Measurements from ENCODE around the gene CAPN11. TPM values are rescaled to one million over a fixed set of nuclear protein-coding genes. Genes with fewer than 3 reads are reported as not detected.

The CAPN11 gene
- total and polyA plus RNA-seq, 10 of the 15 experiments (the other 5 are each of a cell fraction or from before 2014, with no cell fraction given), result 0.05 to 0.44 (median 0.31) TPM

DNA sequence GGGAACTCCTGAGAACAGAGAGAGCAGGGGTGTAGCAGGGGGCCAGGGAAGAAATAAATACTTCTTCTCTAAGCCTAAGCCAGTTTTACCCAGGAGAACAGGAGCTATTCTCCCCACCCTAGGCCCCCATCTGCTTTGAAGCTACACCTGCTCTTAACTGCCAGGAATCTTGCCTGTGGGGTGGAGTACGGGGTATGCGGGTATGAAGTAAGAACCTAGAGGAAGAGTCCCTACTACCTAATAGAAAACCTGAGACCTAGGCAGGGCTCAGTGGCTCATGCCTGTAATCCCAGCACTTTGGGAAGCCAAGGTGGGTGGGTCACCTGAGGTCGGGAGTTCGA lies 66.3 kb downstream of the CAPN11 start:
- peak overlapping the region; percentile 83; the same call in 1 of the 2 replicates for H3K4me3 ChIP-seq
- FAIRE-seq (no peak), DNase-seq (ENCODE audit: low read depth, low spot score) (no peak), ATAC-seq (no peak)
- POLR2A ChIA-PET, result interaction anchor here (0.8 to 7.0 kb wide), 7 partner anchors 11 to 39 kb away, joined by 3 to 63 read pairs (median 4); partner anchors contain the start of gene HSP90AB1
- RAD21 ChIA-PET (ENCODE audit: unreplicated experiment), result interaction anchor here (0.6 to 4.5 kb wide), 10 partner anchors 8 to 128 kb away, joined by 3 to 23 read pairs (median 3); no protein-coding TSS in a partner anchor
- H3K27ac ChIP-seq (ENCODE audit: control insufficient read depth, insufficient read depth), result no peak overlapping the region
- SMC1A ChIA-PET (ENCODE audit: uncharacterized antibody, unreplicated experiment), result interaction anchor here (0.6 to 2.2 kb wide), 14 partner anchors 10 to 113 kb away, joined by 3 to 18 read pairs (median 6); no protein-coding TSS in a partner anchor
- BruUV-seq (replicated peaks), result no TSS peak
- peaks cover 31% of the 10 kb centered on the region for H3K79me2 ChIP-seq (ENCODE audit: control insufficient read depth, insufficient read depth, low read length)
- 94% methylated on average over 4 of the region's 4 CpGs for WGBS (ENCODE audit: insufficient coverage, insufficient replicate concordance, low lambda C conversion rate, missing lambda C conversion rate)
- peaks cover 22% of the 10 kb centered on the region for H3K4me1 ChIP-seq (ENCODE audit: control insufficient read depth, insufficient read depth, low read length)
- H3K9ac ChIP-seq (ENCODE audit: control insufficient read depth, insufficient read depth, low read length), result peak overlapping the region; percentile 71; the same call in 1 of the 2 replicates
- no peak overlapping the region for H2AFZ ChIP-seq (ENCODE audit: control insufficient read depth, low read depth, low read length)
- no peaks in the 10 kb centered on the region for H4K20me1 ChIP-seq (ENCODE audit: control insufficient read depth, insufficient read depth)
- CTCF ChIA-PET, result interaction anchor here (0.8 to 6.0 kb wide), 16 partner anchors 11 to 128 kb away, joined by 3 to 95 read pairs (median 6); partner anchors contain the start of gene HSP90AB1
- intact Hi-C loops (cut with micrococcal nuclease; ENCODE audit: unreplicated experiment) (no loop called here), in situ Hi-C loops (cut with MboI) (no loop called here)
- no peaks in the 10 kb centered on the region for H3K27me3 ChIP-seq (replicated peaks in 1 of 2; ENCODE audit: control insufficient read depth in 2 of 2, insufficient read depth in 2 of 2, low read length in 1 of 2)
- peak overlapping the region; percentile 95 for H3K4me2 ChIP-seq (ENCODE audit: control insufficient read depth, insufficient read depth)
- TF ChIP-seq SRF (IDR thresholded peaks at IDR 0.05; ENCODE audit: low read depth in 2 of 2, low read length in 2 of 2) (no peak), CHD4 (IDR thresholded peaks at IDR 0.05) (no peak), SMARCA5 (IDR thresholded peaks at IDR 0.05) (no peak)
- H3K9me3 ChIP-seq (replicated peaks; ENCODE audit: control insufficient read depth, insufficient read depth, low read length), result no peaks in the 10 kb centered on the region
- peaks cover 0 to 6% of the 10 kb centered on the region in 2 experiments; a peak in 2 of 4 replicates for H3K36me3 ChIP-seq (ENCODE audit: control insufficient read depth in 2 of 2, insufficient read depth in 2 of 2, low read length in 1 of 2)

DNA sequence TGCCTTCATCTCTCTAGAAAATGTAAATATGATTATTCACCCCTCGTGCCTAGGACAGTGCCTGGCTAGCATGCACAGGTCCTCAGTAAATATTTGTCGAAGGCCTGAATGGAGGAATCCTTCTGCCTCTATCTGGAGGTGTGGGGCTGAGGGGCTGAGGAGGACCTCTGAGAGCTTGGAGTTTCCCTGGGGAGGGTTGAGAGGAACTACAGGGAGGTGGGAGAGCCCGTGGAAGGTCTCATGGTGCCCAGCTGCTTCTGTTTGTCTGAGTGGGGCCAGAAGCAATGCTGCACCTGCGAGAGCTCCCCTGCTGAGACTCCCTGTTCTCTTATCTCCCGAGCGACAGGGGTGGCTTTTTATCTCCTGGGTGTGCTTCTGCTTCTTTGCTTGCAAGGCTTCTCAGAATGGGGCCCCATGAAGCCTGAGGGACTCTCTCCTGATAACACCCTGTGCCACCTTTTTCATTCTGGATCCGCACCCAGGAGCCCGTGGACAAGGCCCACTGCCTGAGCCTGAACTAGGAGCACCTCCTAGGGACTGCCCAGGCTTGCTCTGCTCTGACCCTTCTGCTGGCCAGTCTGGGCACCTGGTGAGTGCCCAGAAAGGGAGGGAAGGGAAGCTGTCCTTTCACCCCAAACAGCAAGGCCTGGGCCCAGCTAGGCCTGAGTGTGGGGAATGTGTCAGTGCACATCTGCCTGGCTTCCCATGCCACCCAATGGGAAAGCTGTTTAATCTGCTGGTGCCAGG lies 67.1 kb downstream of the CAPN11 start:
- peak overlapping the region; percentile 17; the same call in 1 of the 2 replicates for H3K9ac ChIP-seq (ENCODE audit: control insufficient read depth, insufficient read depth, low read length)
- H3K4me2 ChIP-seq (ENCODE audit: control insufficient read depth, insufficient read depth), result peak overlapping the region; percentile 56; the same call in 1 of the 2 replicates
- SMC1A ChIA-PET (ENCODE audit: uncharacterized antibody, unreplicated experiment), result interaction anchor here (0.6 to 2.3 kb wide), 5 partner anchors 9 to 53 kb away, joined by 3 to 18 read pairs (median 6); no protein-coding TSS in a partner anchor
- TF ChIP-seq CBX3 (IDR thresholded peaks at IDR 0.05; ENCODE audit: borderline replicate concordance, low read depth) (no peak), FOXM1 (IDR thresholded peaks at IDR 0.05; ENCODE audit: low read depth, low read length) (no peak), MXI1 (IDR thresholded peaks at IDR 0.05; ENCODE audit: low read depth, low read length) (no peak)
- TF ChIP-seq, protein P1, sequence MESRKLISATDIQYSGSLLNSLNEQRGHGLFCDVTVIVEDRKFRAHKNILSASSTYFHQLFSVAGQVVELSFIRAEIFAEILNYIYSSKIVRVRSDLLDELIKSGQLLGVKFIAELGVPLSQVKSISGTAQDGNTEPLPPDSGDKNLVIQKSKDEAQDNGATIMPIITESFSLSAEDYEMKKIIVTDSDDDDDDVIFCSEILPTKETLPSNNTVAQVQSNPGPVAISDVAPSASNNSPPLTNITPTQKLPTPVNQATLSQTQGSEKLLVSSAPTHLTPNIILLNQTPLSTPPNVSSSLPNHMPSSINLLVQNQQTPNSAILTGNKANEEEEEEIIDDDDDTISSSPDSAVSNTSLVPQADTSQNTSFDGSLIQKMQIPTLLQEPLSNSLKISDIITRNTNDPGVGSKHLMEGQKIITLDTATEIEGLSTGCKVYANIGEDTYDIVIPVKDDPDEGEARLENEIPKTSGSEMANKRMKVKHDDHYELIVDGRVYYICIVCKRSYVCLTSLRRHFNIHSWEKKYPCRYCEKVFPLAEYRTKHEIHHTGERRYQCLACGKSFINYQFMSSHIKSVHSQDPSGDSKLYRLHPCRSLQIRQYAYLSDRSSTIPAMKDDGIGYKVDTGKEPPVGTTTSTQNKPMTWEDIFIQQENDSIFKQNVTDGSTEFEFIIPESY (IDR thresholded peaks at IDR 0.05), result no peak
- TF ChIP-seq, protein P2, sequence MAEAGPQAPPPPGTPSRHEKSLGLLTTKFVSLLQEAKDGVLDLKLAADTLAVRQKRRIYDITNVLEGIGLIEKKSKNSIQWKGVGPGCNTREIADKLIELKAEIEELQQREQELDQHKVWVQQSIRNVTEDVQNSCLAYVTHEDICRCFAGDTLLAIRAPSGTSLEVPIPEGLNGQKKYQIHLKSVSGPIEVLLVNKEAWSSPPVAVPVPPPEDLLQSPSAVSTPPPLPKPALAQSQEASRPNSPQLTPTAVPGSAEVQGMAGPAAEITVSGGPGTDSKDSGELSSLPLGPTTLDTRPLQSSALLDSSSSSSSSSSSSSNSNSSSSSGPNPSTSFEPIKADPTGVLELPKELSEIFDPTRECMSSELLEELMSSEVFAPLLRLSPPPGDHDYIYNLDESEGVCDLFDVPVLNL (IDR thresholded peaks at IDR 0.05; ENCODE audit: low read depth, low read length), result no peak

More for the DNA sequence above, 67.1 kb downstream of the CAPN11 start:
- H3K27me3 ChIP-seq (replicated peaks in 1 of 2; ENCODE audit: control insufficient read depth in 2 of 2, insufficient read depth in 2 of 2, low read length in 1 of 2), result no peaks in the 10 kb centered on the region
- no peaks in the 10 kb centered on the region for H4K20me1 ChIP-seq (ENCODE audit: control insufficient read depth, insufficient read depth)
- CTCF ChIA-PET, result interaction anchor here (1.5 to 6.0 kb wide), 6 partner anchors 11 to 52 kb away, joined by 4 to 95 read pairs (median 23); partner anchors contain the start of gene HSP90AB1
- H3K27ac ChIP-seq (ENCODE audit: control insufficient read depth, insufficient read depth), result no peak overlapping the region
- DNase-seq (ENCODE audit: low read depth, low spot score) (no peak), FAIRE-seq (no peak), ATAC-seq (no peak)
- RAD21 ChIA-PET (ENCODE audit: unreplicated experiment), result interaction anchor here (3.0 to 4.5 kb wide), 2 partner anchors 9 to 53 kb away, joined by 21 to 23 read pairs; no protein-coding TSS in a partner anchor
- 89% methylated on average over 8 of the region's 8 CpGs for whole genome bisulfite sequencing (ENCODE audit: insufficient coverage, insufficient replicate concordance, low lambda C conversion rate, missing lambda C conversion rate)
- peaks cover 0 to 10% of the 10 kb centered on the region in 2 experiments; a peak in 2 of 4 replicates for H3K36me3 ChIP-seq (ENCODE audit: control insufficient read depth in 2 of 2, insufficient read depth in 2 of 2, low read length in 1 of 2)
- H3K79me2 ChIP-seq (ENCODE audit: control insufficient read depth, insufficient read depth, low read length), result peaks cover 31% of the 10 kb centered on the region
- no peaks in the 10 kb centered on the region for H3K9me3 ChIP-seq (replicated peaks; ENCODE audit: control insufficient read depth, insufficient read depth, low read length)
- H2AFZ ChIP-seq (ENCODE audit: control insufficient read depth, low read depth, low read length), result no peak overlapping the region
- in situ Hi-C loops (cut with MboI) (no loop called here), intact Hi-C loops (cut with micrococcal nuclease; ENCODE audit: unreplicated experiment) (no loop called here)
- H3K4me3 ChIP-seq, result peak overlapping the region; percentile 83; the same call in 1 of the 2 replicates
- no TSS peak for BruUV-seq (replicated peaks)
- peaks cover 22% of the 10 kb centered on the region for H3K4me1 ChIP-seq (ENCODE audit: control insufficient read depth, insufficient read depth, low read length)
- POLR2A ChIA-PET, result interaction anchor here (0.5 to 2.9 kb wide), 5 partner anchors 10 to 592 kb away, joined by 3 to 27 read pairs (median 4); no protein-coding TSS in a partner anchor

All from GM12878 (cell line).